Glutamatergic neuron (in vitro differentiated cells): Measurements from ENCODE around the gene NDUFAF7. TPM values are rescaled to one million over a fixed set of nuclear protein-coding genes. Genes with fewer than 3 reads are reported as not detected.

ENCODE experiments used
- DNase-seq: peaks from one replicate; pipeline ENCODE4 v3.0.0; 2022
- H3K27ac Mint-ChIP-seq: one replicate; pipeline ENCODE4 v1.8.0; 2020; ENCODE audit warnings: mild to moderate bottlenecking, mixed read lengths, inconsistent platforms; ENCODE audit not compliant: unreplicated experiment
- H3K27me3 Mint-ChIP-seq: one replicate; pipeline ENCODE4 v1.8.0; 2020; ENCODE audit warnings: mild to moderate bottlenecking, moderate library complexity, mixed read lengths, inconsistent platforms; ENCODE audit not compliant: unreplicated experiment
- H3K36me3 Mint-ChIP-seq: one replicate; pipeline ENCODE4 v1.8.0; 2020; ENCODE audit warnings: mild to moderate bottlenecking, mixed read lengths, inconsistent platforms; ENCODE audit not compliant: unreplicated experiment
- H3K4me1 Mint-ChIP-seq: one replicate; pipeline ENCODE4 v1.8.0; 2020; ENCODE audit warnings: mild to moderate bottlenecking, low read depth, mixed read lengths, inconsistent platforms; ENCODE audit not compliant: unreplicated experiment
- H3K4me3 Mint-ChIP-seq: one replicate; pipeline ENCODE4 v1.8.0; 2020; ENCODE audit warnings: mild to moderate bottlenecking, mixed read lengths, inconsistent platforms; ENCODE audit not compliant: unreplicated experiment
- H3K9me3 Mint-ChIP-seq: one replicate; pipeline ENCODE4 v1.8.0; 2020; ENCODE audit warnings: mild to moderate bottlenecking, moderate library complexity, mixed read lengths, inconsistent platforms; ENCODE audit not compliant: unreplicated experiment
- total RNA-seq: library from RNA; stranded (reverse); fragmentation: NEBNext Ultra II Directional; extraction: Animal tissue kit (Norgen Biotek cat#: 25700); gene quantifications from one replicate; pipeline ENCODE4 v1.2.1, GENCODE V29; 2021; ENCODE audit not compliant: unreplicated experiment
- TF ChIP-seq, protein P1 (sequence below): fragments of 200-600 bp; sonication (generic); IDR thresholded peaks from one replicate; pipeline ENCODE4 v1.5.0; 2021; ENCODE audit not compliant: partially characterized antibody, unreplicated experiment

Gene NDUFAF7
- total RNA-seq, 1 donor from 2014 or later, result 25.1 TPM

DNA sequence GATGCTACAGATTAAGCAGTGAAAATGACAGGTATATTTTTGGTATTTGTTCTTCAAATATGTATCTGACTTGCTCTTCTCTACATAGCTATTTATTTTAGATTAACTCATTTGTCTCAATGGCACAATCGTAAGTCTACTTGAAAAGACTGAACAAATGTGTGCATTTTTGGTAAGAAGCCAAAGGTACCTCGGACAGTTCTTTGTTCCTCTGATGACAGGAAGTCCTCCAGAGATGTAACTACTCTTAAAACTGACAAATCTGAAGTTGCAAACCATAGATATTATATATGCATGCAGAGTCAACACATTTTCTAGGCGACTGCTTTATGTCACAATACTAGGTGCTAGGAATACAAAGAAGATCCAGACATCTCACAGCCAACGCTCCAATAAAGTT, 36.7 kb downstream of the NDUFAF7 start:
- Mint-ChIP-seq H3K36me3 (no peaks in the 10 kb centered on the region), H3K4me3 (no peak overlapping the region), H3K27me3 (no peaks in the 10 kb centered on the region), H3K27ac (no peak overlapping the region), H3K9me3 (no peaks in the 10 kb centered on the region), H3K4me1 (no peaks in the 10 kb centered on the region)
- TF ChIP-seq, protein P1, sequence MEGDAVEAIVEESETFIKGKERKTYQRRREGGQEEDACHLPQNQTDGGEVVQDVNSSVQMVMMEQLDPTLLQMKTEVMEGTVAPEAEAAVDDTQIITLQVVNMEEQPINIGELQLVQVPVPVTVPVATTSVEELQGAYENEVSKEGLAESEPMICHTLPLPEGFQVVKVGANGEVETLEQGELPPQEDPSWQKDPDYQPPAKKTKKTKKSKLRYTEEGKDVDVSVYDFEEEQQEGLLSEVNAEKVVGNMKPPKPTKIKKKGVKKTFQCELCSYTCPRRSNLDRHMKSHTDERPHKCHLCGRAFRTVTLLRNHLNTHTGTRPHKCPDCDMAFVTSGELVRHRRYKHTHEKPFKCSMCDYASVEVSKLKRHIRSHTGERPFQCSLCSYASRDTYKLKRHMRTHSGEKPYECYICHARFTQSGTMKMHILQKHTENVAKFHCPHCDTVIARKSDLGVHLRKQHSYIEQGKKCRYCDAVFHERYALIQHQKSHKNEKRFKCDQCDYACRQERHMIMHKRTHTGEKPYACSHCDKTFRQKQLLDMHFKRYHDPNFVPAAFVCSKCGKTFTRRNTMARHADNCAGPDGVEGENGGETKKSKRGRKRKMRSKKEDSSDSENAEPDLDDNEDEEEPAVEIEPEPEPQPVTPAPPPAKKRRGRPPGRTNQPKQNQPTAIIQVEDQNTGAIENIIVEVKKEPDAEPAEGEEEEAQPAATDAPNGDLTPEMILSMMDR, result no peak
- no peak for DNase-seq

DNA sequence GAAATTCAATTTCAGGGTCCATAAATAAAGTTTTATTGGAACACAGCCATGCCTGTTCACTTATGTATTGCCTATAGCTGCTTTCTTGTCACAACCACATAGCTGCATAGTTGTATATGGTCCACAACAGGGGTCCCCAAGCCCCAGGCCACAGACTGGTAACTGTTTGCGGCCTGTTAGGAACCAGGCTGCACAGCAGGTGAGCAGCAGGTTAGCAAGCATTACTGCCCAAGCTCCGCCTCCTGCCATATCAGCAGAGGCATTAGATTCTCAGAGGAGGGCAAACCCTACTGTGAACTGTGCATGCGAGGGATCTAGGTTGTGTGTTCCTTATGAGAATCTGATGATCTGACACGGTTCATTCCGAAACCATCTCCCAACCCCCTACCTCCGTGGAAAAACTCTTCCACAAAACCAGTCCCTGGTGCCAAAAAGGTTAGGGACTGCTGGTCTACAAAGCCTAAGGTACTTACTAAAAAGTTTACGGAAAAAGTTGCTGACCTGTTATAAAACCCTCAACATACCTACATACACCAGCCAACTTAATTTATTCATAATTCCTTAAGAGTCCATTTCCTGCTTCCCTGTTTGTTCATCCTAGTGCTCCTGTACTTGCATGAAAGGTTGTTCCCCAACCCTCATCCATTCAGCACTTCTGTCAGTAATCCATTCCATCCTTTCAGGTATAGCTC, 40.1 kb downstream of the NDUFAF7 start:
- Mint-ChIP-seq H3K9me3 (no peaks in the 10 kb centered on the region), H3K27me3 (no peaks in the 10 kb centered on the region), H3K36me3 (no peaks in the 10 kb centered on the region), H3K4me1 (no peaks in the 10 kb centered on the region), H3K27ac (no peak overlapping the region), H3K4me3 (no peak overlapping the region)
- TF ChIP-seq, protein P1, result no peak
- DNase-seq, result no peak

DNA sequence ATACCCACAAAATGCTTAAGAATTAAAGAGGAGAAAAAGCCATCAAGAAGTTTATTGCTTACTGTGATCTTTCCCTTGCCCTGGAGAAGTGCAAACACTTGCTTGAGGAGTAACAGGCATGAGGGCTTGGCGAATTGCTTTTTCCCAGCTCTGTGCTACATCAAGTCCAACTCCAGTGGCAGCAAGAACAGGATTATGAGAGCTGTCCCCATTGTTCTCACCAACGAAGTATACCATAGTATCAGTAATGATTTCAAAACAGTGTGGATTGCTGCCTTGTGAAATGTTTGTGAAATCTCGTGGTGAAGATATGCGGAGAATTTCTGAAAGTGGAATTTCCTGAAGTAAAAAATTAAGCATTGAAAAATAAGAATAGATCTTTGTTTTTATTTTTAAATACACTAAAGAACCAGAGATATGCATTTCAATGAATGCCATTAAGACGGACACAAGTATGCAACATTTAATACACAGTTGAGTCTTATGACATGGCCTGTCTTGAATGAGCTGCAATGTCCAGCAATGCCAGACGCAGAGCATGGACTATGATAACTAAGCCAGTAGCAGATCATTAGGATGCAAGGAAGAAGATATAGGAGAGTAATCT, 43.0 kb downstream of the NDUFAF7 start:
- H3K4me3 Mint-ChIP-seq, result no peak overlapping the region

DNA sequence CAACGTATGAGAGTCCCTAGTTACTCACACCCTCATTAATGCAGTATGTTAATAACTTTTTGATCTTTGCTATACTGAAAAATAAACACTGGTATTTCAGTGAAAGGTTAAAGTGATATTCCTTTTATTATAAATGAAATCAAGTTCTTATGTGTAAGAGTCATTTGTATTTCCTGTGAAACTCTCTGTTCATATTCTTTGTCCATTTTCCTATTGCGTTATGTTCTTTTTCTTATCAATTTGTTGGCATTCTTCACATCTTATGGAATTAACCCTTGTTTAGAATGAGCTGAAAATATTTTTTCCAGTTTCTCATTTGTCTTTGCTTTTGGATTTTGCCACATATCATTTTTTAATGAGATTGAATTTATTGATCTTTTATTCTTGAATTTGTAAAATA, 44.8 kb downstream of the NDUFAF7 start:
- TF ChIP-seq, protein P1, result no peak
- no peaks in the 10 kb centered on the region for H3K9me3 Mint-ChIP-seq

More for the DNA sequence above, 43.0 kb downstream of the NDUFAF7 start:
- Mint-ChIP-seq H3K4me1 (no peaks in the 10 kb centered on the region), H3K27ac (no peak overlapping the region), H3K36me3 (no peaks in the 10 kb centered on the region), H3K9me3 (no peaks in the 10 kb centered on the region), H3K27me3 (no peaks in the 10 kb centered on the region)
- DNase-seq, result no peak
- TF ChIP-seq, protein P1, result no peak

DNA sequence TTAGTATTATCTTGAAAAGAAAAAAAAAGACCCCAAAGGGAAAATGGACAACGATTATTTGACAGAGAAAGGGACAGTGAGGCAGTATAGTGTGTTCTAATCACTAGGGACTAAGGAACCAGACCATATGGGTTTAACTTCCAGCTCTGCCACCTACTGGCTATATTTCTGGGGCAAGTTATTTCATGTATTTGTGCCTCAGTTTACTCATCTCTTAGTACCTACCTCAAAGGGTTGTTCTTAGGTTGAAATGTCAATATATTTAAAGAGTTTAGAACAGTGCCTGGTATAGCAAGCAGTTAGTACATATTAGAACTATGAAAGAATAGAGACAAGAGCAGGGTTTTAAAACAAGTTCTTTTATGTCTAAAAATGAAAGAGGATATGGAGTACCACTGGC, 50.5 kb downstream of the NDUFAF7 start:
- H3K27ac Mint-ChIP-seq, result no peak overlapping the region
- H3K36me3 Mint-ChIP-seq, result no peaks in the 10 kb centered on the region
- no peaks in the 10 kb centered on the region for H3K27me3 Mint-ChIP-seq
- no peak overlapping the region for H3K4me3 Mint-ChIP-seq
- no peak for DNase-seq
- no peaks in the 10 kb centered on the region for H3K4me1 Mint-ChIP-seq
- no peaks in the 10 kb centered on the region for H3K9me3 Mint-ChIP-seq
- TF ChIP-seq, protein P1, result no peak

More for the DNA sequence above, 44.8 kb downstream of the NDUFAF7 start:
- H3K4me3 Mint-ChIP-seq, result no peak overlapping the region
- no peak overlapping the region for H3K27ac Mint-ChIP-seq
- H3K27me3 Mint-ChIP-seq, result no peaks in the 10 kb centered on the region
- no peaks in the 10 kb centered on the region for H3K4me1 Mint-ChIP-seq
- no peaks in the 10 kb centered on the region for H3K36me3 Mint-ChIP-seq
- no peak for DNase-seq
